DMS79 (cell line): ENCODE measurements around the gene NCBP3.

Experiments used
- DNase-seq: peaks from one replicate; lab custom pipeline; 2025; lab: John Stamatoyannopoulos, UW

NCBP3 gene

GRCh38 chr17:3845621-3846436, at the start of gene NCBP3:
Gene NCBP3 (minus strand): TSS chr17:3846246. CDS start chr17:3846223, 23 bp downstream.
- DNase-seq, result peak; percentile 83

- DNase-seq, result no peak
Measured at GRCh38 chr17:3895354-3895753, 49.3 kb upstream of the NCBP3 start.

GRCh38 chr17:3894911-3895343, 48.9 kb upstream of the NCBP3 start:
- no peak for DNase-seq

GRCh38 chr17:3894188-3894587, 48.1 kb upstream of the NCBP3 start:
- no peak for DNase-seq

- no peak for DNase-seq
Measured at GRCh38 chr17:3893720-3894116, 47.7 kb upstream of the NCBP3 start.

GRCh38 chr17:3893003-3893719, 47.1 kb upstream of the NCBP3 start, which contains the start of gene CAMKK1:
Gene CAMKK1 (minus strand): TSS chr17:3893053. CDS start chr17:3885687, 7,366 bp downstream.
- DNase-seq, result peak; percentile 71

GRCh38 chr17:3892095-3892998, 46.3 kb upstream of the NCBP3 start:
- DNase-seq, result no peak

- DNase-seq, result no peak
Measured at GRCh38 chr17:3891626-3892094, 45.6 kb upstream of the NCBP3 start.

- DNase-seq, result no peak
Measured at GRCh38 chr17:3890878-3891219, 44.8 kb upstream of the NCBP3 start.

GRCh38 chr17:3890082-3890877, 44.2 kb upstream of the NCBP3 start:
- peak; percentile 40 for DNase-seq

GRCh38 chr17:3889325-3890012, 43.4 kb upstream of the NCBP3 start:
- no peak for DNase-seq

- DNase-seq, result peak; percentile 75
Measured at GRCh38 chr17:3888343-3889171, 42.5 kb upstream of the NCBP3 start.

- DNase-seq, result no peak
Measured at GRCh38 chr17:3887804-3888203, 41.8 kb upstream of the NCBP3 start.

- no peak for DNase-seq
Measured at GRCh38 chr17:3887394-3887793, 41.3 kb upstream of the NCBP3 start.

- DNase-seq, result no peak
Measured at GRCh38 chr17:3886776-3887175, 40.7 kb upstream of the NCBP3 start.

- DNase-seq, result no peak
Measured at GRCh38 chr17:3885970-3886369, 39.9 kb upstream of the NCBP3 start.

- no peak for DNase-seq
Measured at GRCh38 chr17:3885271-3885670, 39.2 kb upstream of the NCBP3 start.

GRCh38 chr17:3884188-3884587, 38.1 kb upstream of the NCBP3 start:
- no peak for DNase-seq

- no peak for DNase-seq
Measured at GRCh38 chr17:3882276-3882675, 36.2 kb upstream of the NCBP3 start.

GRCh38 chr17:3880983-3881382, 34.9 kb upstream of the NCBP3 start:
- no peak for DNase-seq
